HCT116 (cell line): ENCODE results near the gene RXYLT1. TPM values are rescaled to one million over a fixed set of nuclear protein-coding genes. Genes with fewer than 3 reads are reported as not detected.

ENCODE experiments used
- ATAC-seq: fragments of 200-7000 bp; cut with Tn5 transposase; 2 replicates; pipeline ENCODE4 v1.9.1; 2020; ENCODE audit warnings: mild to moderate bottlenecking, moderate library complexity
- BruUV-seq: library from RNA; stranded (reverse); fragments of 400-500 nt; replicated peaks from 2 replicates; lab custom pipeline; 2021; lab: Mats Ljungman, UMichigan
- CTCF ChIA-PET: fragments of 300-600 bp; sonication (Branson Sonifier 250); formaldehyde crosslinking; loops from one replicate; lab custom pipeline; 2021; ENCODE audit warnings: antibody characterized with exemption; lab: Charles Lee
- POLR2A ChIA-PET: fragments of 300-600, 350-600 bp; sonication (Branson Sonifier 250); formaldehyde crosslinking; loops from one replicate; lab custom pipeline; 2021; ENCODE audit warnings: antibody characterized with exemption; lab: Charles Lee
- RAD21 ChIA-PET, 2 experiments: fragments of 300-600 bp; sonication (Branson Sonifier 250); formaldehyde crosslinking; loops; one replicate each; lab custom pipeline; 2023; ENCODE audit warnings: low total read pairs in 2 of 2; ENCODE audit not compliant: uncharacterized antibody in 2 of 2, unreplicated experiment in 2 of 2, low non-redundant PET in 1 of 2; lab: Charles Lee
- DNase-seq: peaks from one replicate; pipeline ENCODE4 v3.0.0-alpha.2; 2010; ENCODE audit warnings: low read depth, low spot score
- H2AFZ ChIP-seq: fragments of 200-600 bp; shearing (Covaris generic), sonication (generic); 2 replicates; pipeline ENCODE4 v1.6.1; 2017; ENCODE audit warnings: low read depth, mixed run types, mixed read lengths, antibody characterized with exemption, low read length; ENCODE audit not compliant: poor library complexity, severe bottlenecking
- H3K27ac ChIP-seq: 2 replicates; pipeline ENCODE4 v1.5.1; 2012; ENCODE audit warnings: low read depth, low read length
- H3K27me3 ChIP-seq: fragments of 200-600 bp; sonication (generic); 2 replicates; pipeline ENCODE4 v1.6.1; 2016; ENCODE audit warnings: mixed run types, low read length, mixed read lengths; ENCODE audit not compliant: insufficient read depth
- H3K36me3 ChIP-seq, 2 experiments: fragments of 200-500 bp in 1 of 2; fragments of 200-600 bp in 1 of 2; sonication (Bioruptor generic) in 1 of 2; sonication (generic) in 1 of 2; 2 replicates each; pipeline versions ENCODE4 v1.5.1 to v1.6.1; 2014 to 2016; ENCODE audit warnings: low read length in 2 of 2, inconsistent platforms in 1 of 2, mixed read lengths in 1 of 2, mixed run types in 1 of 2; ENCODE audit not compliant: insufficient read depth in 2 of 2, control insufficient read depth in 1 of 2
- H3K4me1 ChIP-seq, 2 experiments: fragments of 200-600 bp in 1 of 2; sonication (generic) in 1 of 2; 2 replicates each; pipeline versions ENCODE4 v1.5.1 to v1.6.1; 2012 to 2017; ENCODE audit warnings: low read length in 2 of 2, inconsistent platforms in 1 of 2, mild to moderate bottlenecking in 1 of 2, mixed read lengths in 1 of 2, mixed run types in 1 of 2, moderate library complexity in 1 of 2; ENCODE audit not compliant: insufficient read depth in 2 of 2, control insufficient read depth in 1 of 2
- H3K4me2 ChIP-seq: fragments of 200-600 bp; sonication (generic); 2 replicates; pipeline ENCODE4 v1.6.1; 2017; ENCODE audit warnings: mixed run types, low read length, mixed read lengths
- H3K4me3 ChIP-seq, 2 experiments: fragments of 200-600 bp in 1 of 2; sonication (generic) in 1 of 2; replicated peaks in 1 of 2; 2 replicates each; pipeline ENCODE4 v1.5.1; 2011 to 2016; ENCODE audit warnings: low read length in 2 of 2, control low read depth in 1 of 2, low read depth in 1 of 2, mild to moderate bottlenecking in 1 of 2, mixed read lengths in 1 of 2, mixed run types in 1 of 2
- H3K79me2 ChIP-seq: fragments of 200-600 bp; sonication (generic); 2 replicates; pipeline ENCODE4 v1.6.1; 2017; ENCODE audit warnings: mild to moderate bottlenecking, mixed run types, low read length, moderate library complexity, mixed read lengths; ENCODE audit not compliant: insufficient read depth
- H3K9ac ChIP-seq: fragments of 200-600 bp; sonication (generic); 2 replicates; pipeline ENCODE4 v1.6.1; 2016; ENCODE audit warnings: low read length, mixed read lengths
- H3K9me2 ChIP-seq: fragments of 200-600 bp; sonication (generic), shearing (Covaris generic); 2 replicates; pipeline ENCODE4 v1.6.1; 2017; ENCODE audit warnings: mixed run types, mild to moderate bottlenecking, moderate library complexity; ENCODE audit not compliant: insufficient read depth
- H3K9me3 ChIP-seq, 2 experiments: fragments of 200-500 bp in 1 of 2; fragments of 200-600 bp in 1 of 2; sonication (Bioruptor generic) in 1 of 2; sonication (generic) in 1 of 2; 2 replicates each; pipeline ENCODE4 v1.6.1; 2014 to 2017; ENCODE audit warnings: low read length in 2 of 2, mixed read lengths in 2 of 2, inconsistent platforms in 1 of 2, low read depth in 1 of 2, mild to moderate bottlenecking in 1 of 2, mixed run types in 1 of 2, moderate library complexity in 1 of 2; ENCODE audit not compliant: control insufficient read depth in 1 of 2, insufficient read depth in 1 of 2
- H4K20me1 ChIP-seq: fragments of 200-600 bp; sonication (generic), shearing (Covaris generic); 2 replicates; pipeline ENCODE4 v1.6.1; 2017; ENCODE audit warnings: mixed run types, mild to moderate bottlenecking, moderate library complexity; ENCODE audit not compliant: insufficient read depth
- CEBPB ChIP-seq: IDR thresholded peaks from 2 replicates; pipeline ENCODE4 v1.6.1; 2012; ENCODE audit warnings: low read depth
- EZH2phosphoT487 ChIP-seq: fragments of 200-600 bp; IDR thresholded peaks from 2 replicates; pipeline ENCODE4 v1.6.1; 2018; ENCODE audit warnings: antibody characterized with exemption, borderline replicate concordance
- POLR2AphosphoS5 ChIP-seq: IDR thresholded peaks from 2 replicates; pipeline ENCODE4 v1.6.1; 2011; ENCODE audit warnings: mild to moderate bottlenecking, low read depth, low read length, moderate library complexity
- SRF ChIP-seq: IDR thresholded peaks from 2 replicates; pipeline ENCODE4 v1.6.1; 2012; ENCODE audit warnings: low read depth
- YY1 ChIP-seq: IDR thresholded peaks from 2 replicates; pipeline ENCODE4 v1.6.1; 2011; ENCODE audit warnings: low read length, low read depth, moderate library complexity, mild to moderate bottlenecking; ENCODE audit not compliant: insufficient replicate concordance; ENCODE audit errors: extremely low read depth
- ZFX ChIP-seq: fragments of 450-650 bp; IDR thresholded peaks from 2 replicates; pipeline ENCODE4 v1.6.1; 2017
- intact Hi-C: fragments of 100-400 bp; cut with micrococcal nuclease; formaldehyde crosslinking; loops from 2 replicates; pipeline ENCODE4 v1.10.0; 2022
- total RNA-seq: library from RNA; stranded (reverse); gene quantifications from one replicate; pipeline ENCODE4 v1.2.1, GENCODE V29; 2021; ENCODE audit not compliant: unreplicated experiment
- TF ChIP-seq, protein P1 (sequence below): IDR thresholded peaks from 2 replicates; pipeline ENCODE4 v1.6.1; 2012
- TF ChIP-seq, protein P2 (sequence below): IDR thresholded peaks from 2 replicates; pipeline ENCODE4 v1.6.1; 2012; ENCODE audit warnings: low read depth
- TF ChIP-seq, protein P3 (sequence below): IDR thresholded peaks from 2 replicates; pipeline ENCODE4 v1.6.1; 2011; ENCODE audit warnings: mild to moderate bottlenecking, low read length, moderate library complexity; ENCODE audit not compliant: insufficient replicate concordance; ENCODE audit errors: extremely low read depth
- TF ChIP-seq, protein P4 (sequence below), 3 experiments: fragments of 200-600 bp in 1 of 3; sonication (generic) in 1 of 3; IDR thresholded peaks in 2 of 3; conservative IDR thresholded peaks in 1 of 3; 2 replicates each; pipeline ENCODE4 v1.5.1; 2012 to 2017; ENCODE audit warnings: low read depth in 2 of 3, low read length in 2 of 3, antibody characterized with exemption in 1 of 3, borderline replicate concordance in 1 of 3, control low read depth in 1 of 3, mild to moderate bottlenecking in 1 of 3, mixed read lengths in 1 of 3, mixed run types in 1 of 3, moderate library complexity in 1 of 3; ENCODE audit not compliant: insufficient read depth in 1 of 3

The RXYLT1 gene
- total RNA-seq, 1 experiment from 2014 or later: 23.0 TPM

DNA sequence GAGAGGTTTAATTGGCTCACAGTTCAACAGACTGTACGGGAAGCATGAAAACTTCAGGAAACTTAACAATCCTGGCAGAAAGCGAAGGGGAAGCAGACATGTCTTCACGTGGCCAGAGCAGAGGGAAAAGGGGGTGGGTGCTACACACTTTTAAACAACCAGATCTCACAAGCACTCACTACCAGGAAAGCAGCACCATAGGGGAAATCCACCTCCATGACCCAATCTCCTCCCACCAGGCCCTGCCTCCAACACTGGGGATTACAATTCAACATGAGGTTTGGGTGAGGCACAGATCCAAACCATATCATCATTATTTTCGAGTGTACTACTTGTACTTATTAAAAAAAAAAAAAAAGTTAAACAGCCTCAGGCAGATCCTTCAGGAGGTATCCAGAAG, 29.9 kb downstream of the RXYLT1 start:
- RAD21 ChIA-PET: no interaction called here
- ATAC-seq: no peak

DNA sequence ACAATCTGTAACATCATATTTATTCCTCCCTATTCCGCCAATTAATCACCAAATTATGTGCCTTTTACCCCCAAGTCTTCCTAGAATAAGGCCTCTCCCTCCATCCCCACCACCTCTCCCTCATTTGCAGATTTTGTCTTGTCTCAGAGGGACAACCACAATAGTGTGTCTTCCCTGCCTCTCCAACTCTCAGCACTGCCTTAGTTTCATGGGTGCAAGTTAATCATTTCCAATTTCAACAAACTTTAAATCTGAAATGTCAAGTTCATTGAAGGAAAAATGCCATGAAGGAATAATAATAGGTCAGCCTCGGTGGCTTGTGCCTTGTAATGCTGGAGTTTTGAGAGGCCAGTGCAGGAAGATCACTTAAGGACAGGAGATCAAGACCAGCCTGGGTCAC, 31.6 kb downstream of the RXYLT1 start:
- Histone ChIP-seq H3K9me2 (no peaks in the 10 kb centered on the region), H3K27me3 (no peaks in the 10 kb centered on the region), H3K4me3 (no peak overlapping the region), H3K9me3 (no peaks in the 10 kb centered on the region), H3K4me1 (no peaks in the 10 kb centered on the region), H2AFZ (no peak overlapping the region), H3K9ac (no peak overlapping the region), H3K27ac (no peak overlapping the region), H3K36me3 (no peaks in the 10 kb centered on the region; a peak in 1 of 4 replicates), H3K79me2 (no peaks in the 10 kb centered on the region), H4K20me1 (no peaks in the 10 kb centered on the region), H3K4me2 (no peak overlapping the region)
- CTCF ChIA-PET: no interaction called here
- POLR2A ChIA-PET: interaction anchor here (0.6 kb wide), 1 partner anchor 71 kb away, joined by 3 read pairs; no protein-coding TSS in a partner anchor
- DNase-seq (no peak), ATAC-seq (no peak)
- RAD21 ChIA-PET: no interaction called here
- intact Hi-C loops: no loop called here
- BruUV-seq: no TSS peak
- TF ChIP-seq YY1 (no peak), CEBPB (no peak), ZFX (no peak)
- TF ChIP-seq, protein P1, sequence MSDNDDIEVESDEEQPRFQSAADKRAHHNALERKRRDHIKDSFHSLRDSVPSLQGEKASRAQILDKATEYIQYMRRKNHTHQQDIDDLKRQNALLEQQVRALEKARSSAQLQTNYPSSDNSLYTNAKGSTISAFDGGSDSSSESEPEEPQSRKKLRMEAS: no peak
- TF ChIP-seq, protein P2, sequence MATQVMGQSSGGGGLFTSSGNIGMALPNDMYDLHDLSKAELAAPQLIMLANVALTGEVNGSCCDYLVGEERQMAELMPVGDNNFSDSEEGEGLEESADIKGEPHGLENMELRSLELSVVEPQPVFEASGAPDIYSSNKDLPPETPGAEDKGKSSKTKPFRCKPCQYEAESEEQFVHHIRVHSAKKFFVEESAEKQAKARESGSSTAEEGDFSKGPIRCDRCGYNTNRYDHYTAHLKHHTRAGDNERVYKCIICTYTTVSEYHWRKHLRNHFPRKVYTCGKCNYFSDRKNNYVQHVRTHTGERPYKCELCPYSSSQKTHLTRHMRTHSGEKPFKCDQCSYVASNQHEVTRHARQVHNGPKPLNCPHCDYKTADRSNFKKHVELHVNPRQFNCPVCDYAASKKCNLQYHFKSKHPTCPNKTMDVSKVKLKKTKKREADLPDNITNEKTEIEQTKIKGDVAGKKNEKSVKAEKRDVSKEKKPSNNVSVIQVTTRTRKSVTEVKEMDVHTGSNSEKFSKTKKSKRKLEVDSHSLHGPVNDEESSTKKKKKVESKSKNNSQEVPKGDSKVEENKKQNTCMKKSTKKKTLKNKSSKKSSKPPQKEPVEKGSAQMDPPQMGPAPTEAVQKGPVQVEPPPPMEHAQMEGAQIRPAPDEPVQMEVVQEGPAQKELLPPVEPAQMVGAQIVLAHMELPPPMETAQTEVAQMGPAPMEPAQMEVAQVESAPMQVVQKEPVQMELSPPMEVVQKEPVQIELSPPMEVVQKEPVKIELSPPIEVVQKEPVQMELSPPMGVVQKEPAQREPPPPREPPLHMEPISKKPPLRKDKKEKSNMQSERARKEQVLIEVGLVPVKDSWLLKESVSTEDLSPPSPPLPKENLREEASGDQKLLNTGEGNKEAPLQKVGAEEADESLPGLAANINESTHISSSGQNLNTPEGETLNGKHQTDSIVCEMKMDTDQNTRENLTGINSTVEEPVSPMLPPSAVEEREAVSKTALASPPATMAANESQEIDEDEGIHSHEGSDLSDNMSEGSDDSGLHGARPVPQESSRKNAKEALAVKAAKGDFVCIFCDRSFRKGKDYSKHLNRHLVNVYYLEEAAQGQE: no peak
- TF ChIP-seq, protein P3, sequence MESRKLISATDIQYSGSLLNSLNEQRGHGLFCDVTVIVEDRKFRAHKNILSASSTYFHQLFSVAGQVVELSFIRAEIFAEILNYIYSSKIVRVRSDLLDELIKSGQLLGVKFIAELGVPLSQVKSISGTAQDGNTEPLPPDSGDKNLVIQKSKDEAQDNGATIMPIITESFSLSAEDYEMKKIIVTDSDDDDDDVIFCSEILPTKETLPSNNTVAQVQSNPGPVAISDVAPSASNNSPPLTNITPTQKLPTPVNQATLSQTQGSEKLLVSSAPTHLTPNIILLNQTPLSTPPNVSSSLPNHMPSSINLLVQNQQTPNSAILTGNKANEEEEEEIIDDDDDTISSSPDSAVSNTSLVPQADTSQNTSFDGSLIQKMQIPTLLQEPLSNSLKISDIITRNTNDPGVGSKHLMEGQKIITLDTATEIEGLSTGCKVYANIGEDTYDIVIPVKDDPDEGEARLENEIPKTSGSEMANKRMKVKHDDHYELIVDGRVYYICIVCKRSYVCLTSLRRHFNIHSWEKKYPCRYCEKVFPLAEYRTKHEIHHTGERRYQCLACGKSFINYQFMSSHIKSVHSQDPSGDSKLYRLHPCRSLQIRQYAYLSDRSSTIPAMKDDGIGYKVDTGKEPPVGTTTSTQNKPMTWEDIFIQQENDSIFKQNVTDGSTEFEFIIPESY: no peak

More for the DNA sequence above, 29.9 kb downstream of the RXYLT1 start:
- intact Hi-C loops: loop anchor here (10.0 kb wide), 1 partner anchor 385 kb away; no protein-coding TSS in a partner anchor
- no peak for DNase-seq
- H2AFZ ChIP-seq: no peak overlapping the region
- peaks cover 0 to 2% of the 10 kb centered on the region in 2 experiments; a peak in 2 of 4 replicates for H3K36me3 ChIP-seq
- H3K4me3 ChIP-seq: no peak overlapping the region
- no peak overlapping the region for H3K27ac ChIP-seq
- no peaks in the 10 kb centered on the region for H4K20me1 ChIP-seq
- H3K9ac ChIP-seq: no peak overlapping the region
- H3K9me2 ChIP-seq: no peaks in the 10 kb centered on the region
- CTCF ChIA-PET: no interaction called here
- no TSS peak for BruUV-seq
- H3K27me3 ChIP-seq: no peaks in the 10 kb centered on the region
- no peaks in the 10 kb centered on the region for H3K9me3 ChIP-seq
- H3K4me2 ChIP-seq: no peak overlapping the region
- H3K79me2 ChIP-seq: no peaks in the 10 kb centered on the region
- H3K4me1 ChIP-seq: no peaks in the 10 kb centered on the region
- TF ChIP-seq SRF: no peak
- TF ChIP-seq, protein P4, sequence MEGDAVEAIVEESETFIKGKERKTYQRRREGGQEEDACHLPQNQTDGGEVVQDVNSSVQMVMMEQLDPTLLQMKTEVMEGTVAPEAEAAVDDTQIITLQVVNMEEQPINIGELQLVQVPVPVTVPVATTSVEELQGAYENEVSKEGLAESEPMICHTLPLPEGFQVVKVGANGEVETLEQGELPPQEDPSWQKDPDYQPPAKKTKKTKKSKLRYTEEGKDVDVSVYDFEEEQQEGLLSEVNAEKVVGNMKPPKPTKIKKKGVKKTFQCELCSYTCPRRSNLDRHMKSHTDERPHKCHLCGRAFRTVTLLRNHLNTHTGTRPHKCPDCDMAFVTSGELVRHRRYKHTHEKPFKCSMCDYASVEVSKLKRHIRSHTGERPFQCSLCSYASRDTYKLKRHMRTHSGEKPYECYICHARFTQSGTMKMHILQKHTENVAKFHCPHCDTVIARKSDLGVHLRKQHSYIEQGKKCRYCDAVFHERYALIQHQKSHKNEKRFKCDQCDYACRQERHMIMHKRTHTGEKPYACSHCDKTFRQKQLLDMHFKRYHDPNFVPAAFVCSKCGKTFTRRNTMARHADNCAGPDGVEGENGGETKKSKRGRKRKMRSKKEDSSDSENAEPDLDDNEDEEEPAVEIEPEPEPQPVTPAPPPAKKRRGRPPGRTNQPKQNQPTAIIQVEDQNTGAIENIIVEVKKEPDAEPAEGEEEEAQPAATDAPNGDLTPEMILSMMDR (IDR thresholded peaks at IDR 0.05 in 2 of 3, conservative IDR thresholded peaks at IDR 0.05 in 1 of 3; ENCODE audit: borderline replicate concordance in 1 of 3, insufficient read depth in 1 of 3, low read depth in 2 of 3, low read length in 2 of 3): no peak
- TF ChIP-seq CEBPB: no peak
- no peak for TF ChIP-seq EZH2phosphoT487
- TF ChIP-seq POLR2AphosphoS5: no peak
- no peak for TF ChIP-seq YY1
- TF ChIP-seq ZFX: no peak
- POLR2A ChIA-PET: no interaction called here
